HL-60/S4 treated with retinoic acid at 250 ng/mL for 4 days and 3 days (cell line): ENCODE results near the gene KIAA0319L.
"Not testable (repeated sequence)": the region's sequence is repeated elsewhere in the genome, so short reads cannot be mapped to it uniquely, and the experiment has no call there.

ENCODE experiments used
- in situ Hi-C: fragments of 300-500 bp; cut with MboI; formaldehyde crosslinking; loops from 2 replicates; pipeline ENCODE4 v1.7.0; 2022; ENCODE audit warnings: low sequenced_read_pairs

Gene KIAA0319L

DNA sequence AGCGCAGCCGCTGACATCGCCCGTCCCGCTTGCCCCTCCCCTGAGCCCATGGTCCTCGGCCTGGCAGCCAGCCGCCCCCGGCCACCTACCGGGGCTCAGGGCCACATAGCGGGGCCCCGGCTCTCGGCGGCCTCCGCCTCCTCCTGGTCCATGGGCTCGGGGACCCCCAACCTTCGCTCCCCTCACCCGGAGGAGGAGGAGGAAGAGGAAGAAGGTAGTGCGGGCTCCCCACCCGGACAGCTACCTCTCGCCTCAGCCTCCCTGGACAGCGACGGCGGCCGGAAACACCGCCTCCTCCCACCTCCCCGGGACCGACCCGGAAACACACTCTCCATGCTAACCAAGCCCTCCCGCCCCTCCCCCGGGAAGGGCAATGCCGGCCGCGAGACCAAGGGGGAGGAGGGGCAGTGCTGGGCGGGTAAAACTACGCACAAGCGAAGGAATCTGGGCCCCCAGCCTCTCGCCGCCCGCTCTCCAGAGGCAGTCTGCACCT lies at the start of gene KIAA0319L:
TSS of gene KIAA0319L (minus strand) at position 286 of the 493 bp plus-strand sequence. CDS start 2,912 bp downstream, outside the sequence.
- in situ Hi-C loops: no loop called here

DNA sequence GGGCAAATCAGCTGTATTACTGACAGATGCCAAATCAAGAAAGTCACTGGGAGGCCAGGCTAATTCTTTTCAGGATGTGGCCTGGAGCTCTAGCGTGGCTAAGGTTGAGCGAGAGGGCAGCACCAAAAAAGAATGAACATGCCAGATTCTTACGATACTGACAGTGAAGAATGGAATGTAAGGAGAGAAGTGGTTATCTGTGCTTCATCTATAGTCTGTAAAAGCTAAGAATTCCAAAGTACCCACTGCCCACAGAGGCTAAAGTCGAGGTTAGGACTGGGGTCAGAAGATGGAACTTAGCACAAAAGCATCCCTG lies 48.6 kb upstream of the KIAA0319L start:
- in situ Hi-C loops: no loop called here

DNA sequence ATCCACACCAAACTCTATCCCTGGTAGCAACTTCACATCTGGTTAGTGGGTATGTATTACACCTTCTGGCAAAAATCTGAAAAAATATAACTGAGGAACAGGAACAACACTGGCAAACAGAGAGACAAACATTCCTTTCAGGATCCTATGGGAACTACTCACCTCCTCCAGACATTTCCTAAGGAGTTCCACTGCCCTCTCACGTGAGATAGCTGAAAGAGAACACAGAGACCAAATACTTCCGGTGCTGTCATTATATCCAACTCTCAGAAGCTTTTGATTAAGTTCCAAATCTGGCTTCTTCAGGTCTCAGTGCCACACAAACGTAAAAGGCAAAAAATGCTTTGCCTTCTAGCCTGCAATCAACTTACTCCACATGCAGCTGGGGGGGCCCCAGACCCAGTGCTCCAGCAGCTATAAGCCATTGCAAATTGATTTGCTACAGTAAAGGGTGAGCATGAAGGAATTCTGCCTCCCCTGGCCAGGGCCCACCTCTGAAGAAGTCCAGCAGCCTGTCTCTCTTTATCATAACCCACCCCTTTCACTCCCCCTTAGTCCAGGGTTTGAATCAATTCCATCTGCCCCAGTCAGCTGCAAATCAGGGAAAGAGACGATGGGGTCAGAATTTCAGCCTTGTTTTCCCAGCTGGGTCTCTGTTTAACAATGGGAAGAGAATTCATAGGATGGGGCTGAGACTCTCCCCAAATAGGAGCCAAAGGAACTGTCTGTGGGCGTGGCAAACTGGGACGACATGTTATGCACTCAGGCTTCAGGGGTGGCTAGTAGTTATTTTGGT lies 48.1 kb upstream of the KIAA0319L start:
- in situ Hi-C loops: no loop called here

DNA sequence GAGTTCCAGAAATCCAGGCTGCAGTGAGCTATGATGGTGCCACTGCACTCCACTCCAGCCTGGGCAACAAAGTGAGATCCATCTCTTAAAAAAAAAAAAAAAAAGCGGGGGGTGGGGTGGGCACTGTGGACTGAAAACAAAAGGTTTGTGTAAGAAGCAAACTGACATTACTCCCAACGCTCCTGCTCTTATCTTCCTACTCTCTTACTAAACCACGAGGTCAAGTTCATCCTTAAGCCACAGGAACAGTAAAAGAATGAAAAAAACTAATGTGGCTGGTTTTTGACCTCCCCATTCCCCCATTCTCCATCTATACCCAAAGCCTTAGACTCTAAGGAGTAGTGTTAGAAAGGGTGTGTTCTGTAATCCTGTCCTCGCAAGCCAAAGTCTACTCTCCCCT lies 46.7 kb upstream of the KIAA0319L start:
- in situ Hi-C loops: no loop called here

DNA sequence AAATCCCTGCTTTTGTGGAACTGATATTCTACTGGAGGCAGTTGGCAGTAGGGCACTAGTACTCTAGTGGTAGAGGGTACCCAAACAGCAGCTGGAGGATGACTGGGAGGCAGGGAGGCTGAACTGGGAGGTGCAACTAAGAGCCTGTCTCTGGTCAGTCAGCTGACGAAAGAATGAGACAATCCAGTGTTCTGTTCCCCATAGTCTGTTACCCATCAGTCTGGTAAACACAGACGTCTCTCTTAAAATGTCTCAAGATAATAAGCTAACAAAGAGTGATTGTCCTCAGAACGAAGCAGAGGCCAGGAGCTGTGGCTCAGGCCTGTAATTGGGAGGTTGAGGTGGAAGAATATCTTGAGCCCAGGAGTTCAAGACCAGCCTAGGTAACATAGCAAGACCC lies 46.3 kb upstream of the KIAA0319L start:
- in situ Hi-C loops: no loop called here

DNA sequence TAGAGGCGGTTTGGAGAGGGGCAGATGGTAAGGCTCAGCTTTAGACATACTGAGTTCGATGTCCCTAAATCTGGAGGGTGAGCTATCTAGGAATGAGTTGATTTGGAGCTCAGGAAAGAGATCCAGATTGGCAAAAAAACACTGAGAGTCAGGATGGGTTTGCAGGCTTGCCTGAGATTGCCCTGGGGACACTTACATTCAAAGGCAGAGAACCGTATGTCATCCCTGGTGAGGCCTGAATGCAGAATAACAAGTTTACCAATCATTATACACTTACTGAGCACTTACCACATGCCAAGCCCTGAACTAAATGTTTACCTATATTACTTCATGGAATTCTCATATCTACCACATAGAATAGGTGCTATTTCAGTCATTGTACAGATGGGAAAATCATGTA lies 43.4 kb upstream of the KIAA0319L start:
- in situ Hi-C loops: no loop called here

DNA sequence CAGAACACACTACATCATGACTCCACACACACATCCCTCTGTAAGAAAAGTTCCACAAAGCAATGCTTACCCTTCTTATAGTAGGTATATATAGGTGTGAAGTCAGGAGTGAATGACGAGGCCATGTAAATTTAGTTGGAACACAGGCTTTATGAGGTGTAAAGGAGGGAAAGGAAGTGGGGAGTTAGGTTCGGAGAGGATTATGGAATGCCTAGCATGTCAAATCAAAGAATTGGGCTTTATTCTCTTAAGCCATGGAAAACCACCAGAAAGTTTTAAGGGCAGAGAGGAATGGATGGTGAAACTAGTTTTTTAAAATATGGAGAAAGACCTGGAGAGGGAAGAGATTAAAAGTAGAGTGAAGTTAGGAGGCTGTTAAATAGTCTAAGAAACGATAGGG lies 42.2 kb upstream of the KIAA0319L start:
- in situ Hi-C loops: no loop called here

DNA sequence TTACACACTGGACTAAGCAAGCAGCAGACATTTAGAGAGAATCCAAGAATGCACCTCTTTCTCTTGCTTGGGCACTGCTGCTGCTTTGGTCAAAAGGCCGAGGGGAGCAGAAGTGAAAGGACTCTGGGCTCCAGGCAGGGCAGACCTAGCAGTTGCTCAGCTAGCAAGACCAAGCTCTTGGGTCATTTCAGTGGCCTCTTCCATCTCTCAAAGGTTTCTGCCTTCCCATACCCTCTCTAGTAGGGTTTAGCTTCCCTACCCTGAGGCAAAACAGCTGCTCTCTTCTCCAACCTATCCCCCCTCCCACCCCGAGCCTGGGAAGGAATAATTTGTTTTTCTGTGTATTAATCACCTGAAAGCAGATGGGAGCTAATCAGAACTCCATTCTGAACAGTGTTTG lies 41.7 kb upstream of the KIAA0319L start:
- in situ Hi-C loops: no loop called here

DNA sequence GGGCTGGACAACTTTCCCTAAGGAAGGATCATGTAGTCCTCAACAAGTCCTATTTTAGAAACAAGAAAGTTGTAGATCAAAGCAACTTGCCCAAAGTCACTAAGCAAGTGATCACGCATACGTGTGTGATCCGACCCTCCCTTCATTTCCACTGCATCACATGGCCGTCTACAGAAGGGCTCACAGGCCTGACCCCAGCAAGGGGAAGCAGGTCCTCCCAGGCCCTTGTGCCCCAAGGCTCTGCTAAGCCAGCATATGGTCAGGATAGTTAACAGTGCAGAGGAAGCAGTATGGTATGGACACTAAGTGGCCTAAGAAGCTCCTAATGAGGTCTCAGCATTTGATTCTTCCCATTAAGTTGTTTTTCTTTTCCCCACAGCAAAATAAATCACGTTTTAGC lies 40.7 kb upstream of the KIAA0319L start:
- in situ Hi-C loops: no loop called here

DNA sequence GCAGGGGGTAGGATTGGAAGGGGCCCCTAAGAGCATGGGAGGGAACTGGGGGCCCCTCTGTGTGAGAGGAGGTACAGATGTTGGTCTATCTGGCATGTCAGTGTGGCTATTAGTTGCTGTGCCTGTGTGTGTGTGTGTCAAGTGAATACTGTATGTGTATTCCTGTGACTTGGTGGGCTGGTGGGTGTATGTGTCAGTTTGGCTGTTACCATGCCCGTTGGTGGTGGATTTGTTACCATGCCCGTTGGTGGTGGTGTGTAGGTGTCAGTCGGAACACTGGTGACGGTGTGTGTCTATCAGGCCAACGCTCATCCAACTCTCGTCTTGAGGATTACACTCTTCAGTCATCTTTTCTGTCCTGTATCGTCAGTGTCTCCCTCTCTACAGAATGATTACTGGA lies 38.5 kb upstream of the KIAA0319L start:
- in situ Hi-C loops: no loop called here

DNA sequence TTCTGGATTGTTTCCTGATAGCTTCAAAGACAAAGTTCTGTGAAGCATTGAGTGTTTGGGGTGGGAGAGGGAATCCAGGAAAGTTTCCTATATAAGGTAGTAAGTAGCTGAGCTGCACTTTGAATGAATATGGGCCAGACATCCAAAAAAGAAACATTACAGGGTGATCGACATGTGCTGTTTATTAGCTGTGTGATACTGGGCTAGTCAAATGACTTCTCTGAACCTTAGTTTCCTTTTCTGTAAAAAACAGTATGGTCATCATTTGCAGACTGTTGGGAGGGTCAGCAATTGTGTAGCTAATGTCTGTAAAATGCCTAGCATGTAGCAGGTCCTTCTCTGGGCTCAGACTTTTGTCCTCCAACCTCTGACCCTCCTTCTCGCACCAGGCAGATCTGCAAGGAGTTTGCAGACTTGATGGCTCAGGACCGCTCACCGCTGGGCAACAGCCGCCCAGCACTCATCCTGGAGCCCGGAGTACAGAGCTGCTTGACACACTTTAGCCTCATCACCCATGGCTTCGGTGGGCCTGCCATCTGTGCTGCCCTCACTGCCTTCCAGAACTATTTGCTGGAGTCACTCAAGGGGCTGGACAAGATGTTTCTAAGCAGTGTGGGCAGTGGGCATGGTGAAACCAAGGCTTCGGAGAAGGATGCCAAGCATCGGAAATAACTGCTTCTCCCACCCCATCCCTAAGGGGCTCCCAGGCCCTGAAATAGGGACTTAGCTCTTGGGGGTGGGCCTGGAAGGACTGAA lies 37.0 kb upstream of the KIAA0319L start:
- in situ Hi-C loops: no loop called here

DNA sequence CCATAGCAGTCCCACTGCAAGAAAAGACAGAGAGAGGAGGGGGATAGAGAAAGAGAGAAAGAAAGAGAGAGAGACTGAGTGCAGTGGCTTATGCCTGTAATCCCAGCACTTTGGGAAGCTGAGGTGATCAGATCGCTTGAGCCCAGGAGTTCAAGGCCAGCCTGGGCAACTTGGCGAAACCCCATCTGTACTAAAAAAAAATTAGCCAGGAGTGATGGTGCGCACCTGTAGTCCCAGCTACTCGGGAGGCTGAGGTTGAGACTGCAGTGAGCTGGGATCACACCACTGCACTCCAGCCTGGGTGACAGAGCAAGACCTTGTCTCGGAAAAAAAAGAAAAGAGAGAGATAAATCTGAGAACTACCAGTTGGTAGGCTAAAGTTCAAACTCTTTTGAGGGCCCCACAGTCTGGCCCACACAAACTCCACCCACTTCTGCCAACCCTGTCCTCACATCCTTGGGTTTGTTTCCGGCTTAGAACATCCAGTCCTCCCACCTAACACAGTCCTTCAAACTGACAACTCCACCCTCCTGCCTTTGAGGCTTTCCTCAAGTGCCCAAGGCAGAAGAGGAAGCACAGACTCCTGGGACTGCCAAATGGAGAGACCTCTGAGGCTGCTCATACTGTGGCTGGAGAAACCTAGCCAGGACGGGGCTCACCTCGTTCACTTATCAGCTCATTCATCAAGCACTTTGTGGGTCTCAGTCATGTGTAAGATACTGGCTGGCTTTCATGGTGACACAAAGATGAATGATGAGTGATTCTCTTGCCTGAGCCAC lies 36.0 kb upstream of the KIAA0319L start:
- in situ Hi-C loops: no loop called here

DNA sequence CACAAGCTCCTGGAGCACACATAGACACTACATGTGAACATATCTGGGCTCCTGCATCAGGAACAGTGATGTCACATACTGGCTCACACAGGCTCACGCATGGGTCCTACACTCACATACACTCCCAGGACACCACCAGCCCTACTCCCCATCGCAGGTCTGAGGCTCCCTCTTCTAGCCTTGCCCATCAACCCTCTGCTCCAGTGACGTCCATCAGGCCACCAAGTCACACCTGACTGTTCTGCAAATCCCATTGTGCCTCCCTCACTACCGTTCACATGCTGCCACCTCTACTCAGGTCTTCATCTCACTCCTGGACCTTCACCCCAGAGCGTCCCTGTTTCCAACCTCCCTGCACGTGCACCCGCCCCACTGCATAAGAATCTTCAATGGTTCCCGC lies 34.0 kb upstream of the KIAA0319L start:
- in situ Hi-C loops: no loop called here

DNA sequence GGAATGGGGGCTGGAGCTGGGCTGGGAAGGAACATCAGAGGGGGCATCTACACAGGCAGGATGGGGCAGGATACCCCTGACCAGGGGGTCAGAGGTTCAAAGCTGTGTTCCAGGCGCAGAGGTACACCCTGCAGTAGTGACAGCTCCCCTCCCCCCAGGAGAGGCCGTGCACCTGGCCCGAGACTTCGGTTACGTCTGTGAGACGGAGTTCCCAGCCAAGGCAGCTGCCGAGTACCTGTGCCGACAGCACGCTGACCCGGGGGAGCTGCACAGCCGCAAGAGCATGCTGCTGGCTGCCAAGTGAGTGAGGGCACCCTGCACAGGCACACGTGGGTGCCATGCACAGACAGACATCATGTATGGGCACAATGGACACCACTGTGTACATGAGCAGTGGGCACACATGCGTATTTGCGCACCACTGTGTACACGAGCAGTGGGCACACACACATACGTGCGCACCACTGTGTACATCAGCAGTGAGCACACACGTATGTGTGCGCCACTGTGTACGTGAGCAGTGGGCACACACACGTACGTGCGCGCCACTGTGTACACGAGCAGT lies 33.4 kb upstream of the KIAA0319L start:
- in situ Hi-C loops: no loop called here

DNA sequence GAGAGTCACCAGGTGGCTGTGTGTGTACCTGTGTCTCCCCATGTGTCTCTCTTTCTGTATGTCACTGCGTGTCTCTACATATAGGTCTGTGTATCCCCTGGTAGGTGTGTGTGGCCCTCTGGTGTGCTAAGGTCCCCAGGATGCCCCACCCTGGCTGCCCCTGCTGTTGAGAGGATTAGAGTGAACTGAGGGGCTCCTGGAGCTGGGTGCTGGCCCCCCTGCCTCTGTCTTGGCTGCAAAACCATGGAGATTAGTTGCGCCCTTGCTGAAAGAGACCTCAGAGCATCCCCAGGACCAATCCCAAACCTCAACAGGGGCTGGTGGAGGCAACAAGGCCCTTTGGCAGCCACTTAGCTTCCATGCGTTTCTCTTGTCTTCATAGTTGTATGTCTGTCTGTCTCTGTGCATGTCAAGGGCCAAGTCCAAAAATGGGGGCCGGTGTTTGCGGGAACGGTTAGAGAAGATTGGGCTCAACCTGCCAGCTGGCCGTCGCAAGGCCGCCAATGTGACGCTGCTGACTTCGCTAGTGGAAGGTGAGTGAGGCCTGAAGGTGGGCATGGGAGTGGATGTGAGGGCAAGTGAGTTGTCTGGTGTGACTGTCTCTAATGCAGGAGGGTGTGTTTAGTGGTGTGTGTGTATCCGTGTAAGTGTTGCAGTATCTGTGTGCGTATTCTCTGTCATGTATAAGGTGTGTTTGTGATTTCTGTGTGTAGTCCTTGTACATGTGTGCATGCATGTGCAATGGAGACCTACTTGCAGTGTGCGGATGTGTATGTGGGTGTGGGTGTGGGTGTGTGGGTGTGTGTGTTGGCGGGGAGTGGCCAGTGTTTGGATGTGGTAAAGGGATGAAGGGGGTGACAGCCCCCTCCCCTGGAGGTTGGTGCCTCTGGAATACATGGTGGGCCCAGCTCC lies 32.6 kb upstream of the KIAA0319L start:
- in situ Hi-C loops: no loop called here

DNA sequence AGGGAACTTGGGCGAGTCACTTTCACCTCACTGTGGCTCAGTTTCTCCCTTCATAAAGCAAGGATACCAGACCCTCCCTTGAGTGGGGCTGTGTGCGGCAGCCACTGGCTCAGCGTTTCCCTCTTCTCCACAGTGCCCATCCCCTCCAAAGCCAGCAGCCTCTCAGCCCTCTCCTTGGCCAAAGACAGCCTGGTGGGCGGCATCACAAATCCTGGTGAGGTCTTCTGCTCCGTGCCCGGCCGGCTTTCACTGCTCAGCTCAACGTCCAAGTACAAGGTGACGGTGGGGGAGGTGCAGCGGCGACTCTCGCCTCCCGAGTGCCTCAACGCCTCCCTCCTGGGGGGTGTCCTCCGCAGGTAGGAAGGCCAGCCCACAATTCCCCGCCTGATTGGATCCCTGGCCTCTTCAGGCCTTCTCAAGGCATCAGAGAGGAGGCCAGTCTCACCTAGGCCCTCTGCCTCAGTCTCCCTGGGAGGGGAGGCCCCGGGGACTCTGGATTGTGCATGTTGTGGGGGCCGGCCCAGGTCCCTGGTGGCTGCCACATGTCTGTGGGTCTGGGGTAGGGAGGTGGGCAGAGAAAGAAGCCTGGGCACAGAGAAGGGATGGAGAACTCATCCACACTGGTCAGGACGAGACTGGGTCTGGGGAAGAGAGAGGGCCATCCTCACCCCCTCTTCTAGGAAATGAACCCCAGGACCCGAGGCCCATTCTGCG lies 31.2 kb upstream of the KIAA0319L start:
- in situ Hi-C loops: no loop called here

DNA sequence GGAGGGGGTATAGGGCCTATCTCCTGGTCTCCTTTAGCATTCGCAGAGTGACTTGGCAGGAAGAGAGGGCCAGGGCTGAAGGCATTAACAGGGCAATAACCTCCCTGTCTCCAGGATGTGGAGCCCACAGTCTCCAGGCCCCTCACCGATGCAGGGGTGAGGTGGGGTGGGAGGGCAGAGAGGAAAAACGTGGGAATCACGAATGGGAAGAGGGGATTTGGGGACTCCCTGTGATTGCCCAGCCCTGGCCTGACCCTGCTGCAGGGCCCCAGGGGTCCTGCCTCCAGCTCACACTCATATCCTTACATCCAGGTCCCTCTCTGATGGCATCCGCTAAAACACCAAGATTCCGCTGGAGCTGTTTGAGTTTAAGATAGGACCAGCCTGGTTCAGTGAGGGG lies 30.5 kb upstream of the KIAA0319L start:
- in situ Hi-C loops: no loop called here

DNA sequence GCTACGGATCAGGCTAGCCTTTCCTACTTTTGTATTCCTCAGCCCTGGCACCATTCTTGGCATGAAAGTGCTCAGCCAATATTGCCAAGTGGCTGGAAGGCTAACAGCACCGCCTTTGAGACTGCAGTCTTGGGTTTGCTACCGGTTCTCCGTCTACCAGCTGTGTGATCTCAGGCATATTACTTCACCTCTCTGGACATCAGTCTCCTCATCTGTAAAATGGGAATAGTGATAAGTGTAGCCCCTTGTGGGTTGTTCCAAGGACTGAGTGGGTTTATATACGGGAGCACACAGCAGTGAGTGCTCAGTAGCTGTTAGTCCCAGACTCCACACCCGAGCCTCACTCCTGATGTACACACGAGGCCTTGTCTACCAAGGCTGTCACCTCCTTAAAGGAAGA lies 29.6 kb upstream of the KIAA0319L start:
- in situ Hi-C loops: no loop called here

DNA sequence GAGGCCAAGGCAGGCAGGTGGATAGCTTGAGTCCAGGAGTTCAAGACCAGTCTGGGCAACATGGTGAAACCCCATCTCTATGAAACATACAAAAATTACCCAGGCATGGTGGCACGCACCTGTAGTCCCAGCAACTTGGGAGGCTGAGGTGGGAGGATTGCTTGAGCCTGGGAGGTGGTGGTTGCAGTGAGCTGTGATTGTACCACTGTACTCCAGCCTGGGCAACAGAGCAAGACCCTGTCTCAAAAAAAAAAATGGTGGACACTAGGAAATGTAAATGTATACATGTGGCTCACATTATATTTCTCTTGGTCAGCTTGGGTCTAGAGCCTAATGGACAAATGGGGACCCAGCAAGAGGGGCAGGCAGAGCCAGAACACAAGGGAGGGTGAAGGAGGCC lies 28.6 kb upstream of the KIAA0319L start:
- in situ Hi-C loops: not testable (repeated sequence)

DNA sequence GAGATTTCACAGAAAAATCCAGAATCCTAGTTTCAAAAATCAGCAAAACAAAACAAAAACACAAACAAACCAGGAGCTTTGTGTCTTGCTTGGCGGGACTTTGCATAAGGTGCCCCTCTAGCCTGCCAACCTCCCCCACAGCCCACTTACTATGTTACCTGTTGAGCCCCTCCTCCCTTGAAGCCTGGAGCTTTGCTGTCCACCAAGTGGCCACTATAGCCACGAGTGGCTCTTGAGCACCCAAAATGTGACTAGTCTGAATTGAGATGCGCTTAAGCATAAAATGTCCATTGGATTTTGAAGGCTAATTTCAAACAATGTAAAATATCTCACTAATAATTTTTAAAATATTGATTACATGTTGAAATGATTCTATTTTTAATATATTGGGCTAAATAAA lies 28.1 kb upstream of the KIAA0319L start:
- in situ Hi-C loops: no loop called here
